ENCODE results near the gene MYADML2.

- TF ChIP-seq GATA3 (IDR thresholded peaks at IDR 0.05; ENCODE audit: low read depth, low read length) (no peak), GATA2 (IDR thresholded peaks at IDR 0.05; ENCODE audit: low read depth, low read length) (no peak)
Measured at GRCh38 chr17:81957691-81958432, 10.8 kb upstream of the MYADML2 start.

All from SH-SY5Y (cell line).